Osteocyte (in vitro differentiated cells): ENCODE data around the gene SCAI. TPM values are rescaled to one million over a fixed set of nuclear protein-coding genes. Genes with fewer than 3 reads are reported as not detected.
A peak's percentile ranks its signal among the peaks of the same experiment; 100 is the strongest.

Experiments
- DNase-seq: peaks from one replicate; pipeline ENCODE4 v3.0.0; 2021; ENCODE audit warnings: mixed read lengths; ENCODE audit not compliant: unreplicated experiment; ENCODE audit errors: extremely low spot score
- H3K27ac Mint-ChIP-seq: one replicate; pipeline ENCODE4 v1.8.0; 2021; ENCODE audit warnings: mild to moderate bottlenecking, mixed read lengths; ENCODE audit not compliant: unreplicated experiment
- H3K27me3 Mint-ChIP-seq: one replicate; pipeline ENCODE4 v1.8.0; 2021; ENCODE audit warnings: mixed read lengths; ENCODE audit not compliant: unreplicated experiment
- H3K36me3 Mint-ChIP-seq: one replicate; pipeline ENCODE4 v1.8.0; 2021; ENCODE audit warnings: mixed read lengths; ENCODE audit not compliant: unreplicated experiment
- H3K4me1 Mint-ChIP-seq: one replicate; pipeline ENCODE4 v1.8.0; 2021; ENCODE audit warnings: mixed read lengths; ENCODE audit not compliant: unreplicated experiment
- H3K4me3 Mint-ChIP-seq: one replicate; pipeline ENCODE4 v1.8.0; 2021; ENCODE audit warnings: mild to moderate bottlenecking, moderate library complexity, mixed read lengths; ENCODE audit not compliant: unreplicated experiment
- H3K9me3 Mint-ChIP-seq: one replicate; pipeline ENCODE4 v1.8.0; 2021; ENCODE audit warnings: mixed read lengths; ENCODE audit not compliant: unreplicated experiment
- CTCF ChIP-seq: fragments of 200-600 bp; sonication (generic); IDR thresholded peaks from 2 replicates; pipeline ENCODE4 v1.5.0; 2021; ENCODE audit warnings: antibody characterized with exemption, mild to moderate bottlenecking, moderate library complexity
- total RNA-seq: library from RNA; stranded (reverse); gene quantifications from 2 replicates; pipeline ENCODE4 v1.2.1, GENCODE V29; 2021

The SCAI gene
- total RNA-seq, 1 donor from 2014 or later: 8.6 TPM

GRCh38 chr9:124940894-124941678, 202.2 kb downstream of the SCAI start, which contains the start of gene GOLGA1:
Gene GOLGA1 (minus strand): TSS chr9:124941083. CDS start chr9:124938711, 2,372 bp downstream.
- peak within 1 kb of the TSS; percentile 94 for H3K4me3 Mint-ChIP-seq
- no peaks in the 10 kb centered on the region for H3K9me3 Mint-ChIP-seq
- DNase-seq: peak; percentile 99
- H3K36me3 Mint-ChIP-seq: peaks cover 3% of the 10 kb centered on the region
- no peak for TF ChIP-seq CTCF
- H3K27me3 Mint-ChIP-seq: no peaks in the 10 kb centered on the region
- H3K4me1 Mint-ChIP-seq: peaks cover 17% of the 10 kb centered on the region
- peak within 1 kb of the TSS; percentile 98 for H3K27ac Mint-ChIP-seq

- H3K36me3 Mint-ChIP-seq: peaks cover 9% of the 10 kb centered on the region
- no peaks in the 10 kb centered on the region for H3K9me3 Mint-ChIP-seq
- peak overlapping the region; percentile 94 for H3K4me3 Mint-ChIP-seq
- H3K27ac Mint-ChIP-seq: peak overlapping the region; percentile 98
- H3K4me1 Mint-ChIP-seq: peaks cover 17% of the 10 kb centered on the region
- TF ChIP-seq CTCF: no peak
- no peaks in the 10 kb centered on the region for H3K27me3 Mint-ChIP-seq
- no peak for DNase-seq
Observed at GRCh38 chr9:124940521-124940893, 202.8 kb downstream of the SCAI start.

- H3K9me3 Mint-ChIP-seq: no peaks in the 10 kb centered on the region
- H3K27me3 Mint-ChIP-seq: no peaks in the 10 kb centered on the region
- no peak for DNase-seq
- H3K4me3 Mint-ChIP-seq: peak overlapping the region; percentile 94
- H3K4me1 Mint-ChIP-seq: peaks cover 17% of the 10 kb centered on the region
- no peak for TF ChIP-seq CTCF
- H3K36me3 Mint-ChIP-seq: peaks cover 9% of the 10 kb centered on the region
- H3K27ac Mint-ChIP-seq: peak overlapping the region; percentile 98
Observed at GRCh38 chr9:124939944-124940343, 203.4 kb downstream of the SCAI start.

GRCh38 chr9:124934290-124934689, 209.0 kb downstream of the SCAI start:
- H3K27ac Mint-ChIP-seq: no peak overlapping the region
- no peak overlapping the region for H3K4me3 Mint-ChIP-seq
- H3K9me3 Mint-ChIP-seq: no peaks in the 10 kb centered on the region
- no peaks in the 10 kb centered on the region for H3K27me3 Mint-ChIP-seq
- no peak for TF ChIP-seq CTCF
- H3K36me3 Mint-ChIP-seq: peaks cover 26% of the 10 kb centered on the region
- peaks cover 2% of the 10 kb centered on the region for H3K4me1 Mint-ChIP-seq
- DNase-seq: no peak

GRCh38 chr9:124932333-124932732, 211.0 kb downstream of the SCAI start:
- no peaks in the 10 kb centered on the region for H3K9me3 Mint-ChIP-seq
- TF ChIP-seq CTCF: no peak
- peaks cover 38% of the 10 kb centered on the region for H3K36me3 Mint-ChIP-seq
- no peaks in the 10 kb centered on the region for H3K4me1 Mint-ChIP-seq
- DNase-seq: no peak
- H3K27ac Mint-ChIP-seq: no peak overlapping the region
- no peaks in the 10 kb centered on the region for H3K27me3 Mint-ChIP-seq
- H3K4me3 Mint-ChIP-seq: no peak overlapping the region
